Measurements from ENCODE around the gene CHAC1. TPM values are rescaled to one million over a fixed set of nuclear protein-coding genes. Genes with fewer than 3 reads are reported as not detected.

Gene CHAC1
- total and polyA plus RNA-seq, 10 donors = 0.39 to 5.5 (median 1.6) TPM

- 17 to 23% (median 20%) methylated on average over 13 to 15 of the region's 15 CpGs for WGBS, 5 donors
- Histone ChIP-seq H3K4me3 (peak overlapping the region; percentile 35 to 76 (median 50)), H3K9me3 (no peaks in the 10 kb centered on the region), H3K4me1 (peaks cover 31 to 63% (median 53%) of the 10 kb centered on the region in 6 donors), H3K27ac (peak overlapping the region; percentile 87 to 93 (median 88)), H3K36me3 (peaks cover 0 to 7% (median 0%) of the 10 kb centered on the region in 6 donors), H3K27me3 (replicated peaks in 1 of 7) (no peaks in the 10 kb centered on the region)
- intact Hi-C loops (cut with DNase I; ENCODE audit: low total_unique reads) = loop anchor here (5.0 kb wide), 1 partner anchor 35 kb away; no protein-coding TSS in a partner anchor
- no peak for DNase-seq
- no peak for TF ChIP-seq POLR2A (IDR thresholded peaks at IDR 0.05)
Observed at GRCh38 chr15:40942337-40942854, 10.9 kb upstream of the CHAC1 start.

- peak overlapping the region in 7 of 8 donors; percentile 87 to 93 (median 88) for H3K27ac ChIP-seq
Observed at GRCh38 chr15:40942878-40943277, 10.4 kb upstream of the CHAC1 start.

GRCh38 chr15:40943764-40944365 is 9.4 kb upstream of the CHAC1 start:
- Histone ChIP-seq H3K36me3 (no peaks in the 10 kb centered on the region), H3K27me3 (replicated peaks in 1 of 7) (no peaks in the 10 kb centered on the region), H3K4me3 (no peak overlapping the region), H3K4me1 (peaks cover 31 to 50% (median 44%) of the 10 kb centered on the region in 6 donors), H3K27ac (no peak overlapping the region), H3K9me3 (no peaks in the 10 kb centered on the region)
- intact Hi-C loops (cut with DNase I; ENCODE audit: low total_unique reads) = loop anchor here (5.0 kb wide), 1 partner anchor 37 kb away; no protein-coding TSS in a partner anchor
- TF ChIP-seq POLR2A (IDR thresholded peaks at IDR 0.05) (no peak), POLR2AphosphoS5 (IDR thresholded peaks at IDR 0.05) (no peak), CTCF (IDR thresholded peaks at IDR 0.05 in 8 of 11, conservative IDR thresholded peaks at IDR 0.05 in 3 of 11) (no peak)
- no peak for DNase-seq
- 78 to 96% (median 87%) methylated on average over 9 of the region's 9 CpGs for WGBS, 5 donors

More at GRCh38 chr15:40942878-40943277, 10.4 kb upstream of the CHAC1 start:
- H3K4me1 ChIP-seq = peaks cover 31 to 58% (median 50%) of the 10 kb centered on the region in 6 donors
- H3K36me3 ChIP-seq = peaks cover 0 to 7% (median 0%) of the 10 kb centered on the region in 6 donors
- no peak for DNase-seq
- intact Hi-C loops (cut with DNase I; ENCODE audit: low total_unique reads) = loop anchor here (5.0 kb wide), 1 partner anchor 36 kb away; no protein-coding TSS in a partner anchor
- peak overlapping the region in 4 of 8 donors; percentile 35 to 76 (median 53) for H3K4me3 ChIP-seq
- no peaks in the 10 kb centered on the region for H3K27me3 ChIP-seq (replicated peaks in 1 of 7)
- no peaks in the 10 kb centered on the region for H3K9me3 ChIP-seq
- TF ChIP-seq POLR2AphosphoS5 (IDR thresholded peaks at IDR 0.05) (no peak), CTCF (IDR thresholded peaks at IDR 0.05 in 8 of 11, conservative IDR thresholded peaks at IDR 0.05 in 3 of 11) (no peak), POLR2A (IDR thresholded peaks at IDR 0.05) (no peak)
- WGBS, 5 donors = 58 to 75% (median 65%) methylated on average over 12 of the region's 12 CpGs

- H3K4me1 ChIP-seq = peaks cover 29 to 42% (median 39%) of the 10 kb centered on the region in 6 donors
- no peak for TF ChIP-seq POLR2AphosphoS5 (IDR thresholded peaks at IDR 0.05)
- no peak for TF ChIP-seq CTCF (IDR thresholded peaks at IDR 0.05 in 8 of 11, conservative IDR thresholded peaks at IDR 0.05 in 3 of 11)
- no peak for TF ChIP-seq POLR2A (IDR thresholded peaks at IDR 0.05)
- H3K36me3 ChIP-seq = no peaks in the 10 kb centered on the region
- 94 to 96% (median 94%) methylated on average over 11 of the region's 11 CpGs for WGBS, 5 donors
- H3K27me3 ChIP-seq (replicated peaks in 1 of 7) = no peaks in the 10 kb centered on the region
- no peaks in the 10 kb centered on the region for H3K9me3 ChIP-seq
- intact Hi-C loops (cut with DNase I; ENCODE audit: low total_unique reads) = loop anchor here (5.0 kb wide), 1 partner anchor 37 kb away; no protein-coding TSS in a partner anchor
- DNase-seq = no peak
- no peak overlapping the region for H3K27ac ChIP-seq
- H3K4me3 ChIP-seq = no peak overlapping the region
Observed at GRCh38 chr15:40944510-40945296, 8.6 kb upstream of the CHAC1 start.
